ENCODE measurements around the gene POU2AF2.
"Not testable (repeated sequence)": the region's sequence is repeated elsewhere in the genome, so short reads cannot be mapped to it uniquely, and the experiment has no call there.

POU2AF2 gene

DNA sequence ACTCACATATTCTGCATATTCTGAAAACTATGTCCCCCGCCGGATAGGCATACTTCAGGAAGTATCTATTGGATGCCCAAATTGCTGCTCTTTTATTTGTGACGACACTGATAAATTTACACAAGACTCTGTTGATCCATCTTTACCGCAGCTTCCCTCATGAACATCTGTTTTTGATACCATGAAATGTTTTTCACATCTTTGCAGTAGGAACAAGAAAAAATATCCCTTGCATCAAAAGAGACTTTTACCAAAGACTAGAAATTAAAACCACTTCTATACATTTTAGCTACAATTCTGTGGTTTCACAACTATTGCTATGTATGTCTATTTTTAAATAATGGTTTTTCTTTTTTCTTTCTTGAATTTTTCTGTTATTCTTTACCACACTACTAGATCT, 15.3 kb downstream of the POU2AF2 start:
- no peak for DNase-seq

DNA sequence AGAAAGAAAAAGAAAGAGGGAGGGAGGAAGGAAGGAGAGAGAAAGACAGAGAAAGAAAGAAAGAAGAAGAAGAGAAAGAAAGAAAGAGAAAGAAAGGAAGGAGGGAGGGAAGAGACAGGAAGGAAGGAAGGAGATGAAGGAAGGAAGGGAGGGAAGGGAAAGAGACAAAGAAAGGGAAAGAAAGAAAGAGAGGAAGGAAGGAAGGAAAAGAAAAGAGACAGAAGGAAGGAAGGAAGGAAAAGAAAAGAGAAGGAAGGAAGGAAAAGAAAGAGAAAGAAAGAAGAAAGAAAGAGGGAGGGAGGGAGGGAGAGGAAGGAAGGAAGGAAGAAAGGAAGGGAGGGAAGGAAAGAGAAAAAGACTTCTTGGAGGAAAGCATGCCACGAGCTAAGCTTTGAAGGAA, 19.1 kb downstream of the POU2AF2 start:
- DNase-seq: no peak

DNA sequence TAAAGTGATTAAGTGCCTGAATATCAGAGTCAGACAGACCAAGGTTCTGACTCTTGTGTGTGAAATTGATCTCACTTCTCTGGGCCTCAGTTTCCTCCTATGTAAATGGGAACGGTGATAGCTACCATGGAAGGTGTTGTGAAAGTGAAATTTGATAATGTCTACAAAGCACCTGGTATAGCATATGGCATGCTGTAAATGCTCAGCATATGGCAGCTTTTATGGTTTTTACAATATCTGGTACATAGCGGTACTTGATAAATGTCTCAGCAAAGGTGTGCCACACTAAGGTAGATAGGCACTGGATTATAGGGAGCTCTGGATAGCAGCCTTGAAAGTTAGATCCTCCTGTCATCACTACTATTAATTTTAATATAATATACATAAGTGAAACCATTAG, 19.9 kb downstream of the POU2AF2 start:
- no peak for DNase-seq

DNA sequence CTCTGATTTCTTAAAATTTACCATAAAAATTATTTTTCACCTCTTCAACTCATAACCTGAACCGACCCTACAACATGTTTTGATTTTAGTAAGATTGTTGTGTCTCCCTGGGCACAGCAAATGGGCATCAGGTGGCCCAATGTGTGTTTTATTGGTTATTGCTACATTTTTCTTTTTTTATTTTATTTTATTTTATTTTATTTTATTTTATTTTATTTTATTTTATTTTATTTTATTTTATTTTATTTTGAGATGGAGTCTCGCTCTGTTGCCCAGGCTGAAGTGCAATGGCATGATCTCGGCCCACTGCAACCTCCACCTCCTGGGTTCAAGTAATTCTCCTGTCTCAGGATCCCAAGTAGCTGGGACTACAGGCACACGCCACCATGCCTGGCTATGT, 22.8 kb downstream of the POU2AF2 start:
- not testable (repeated sequence) for DNase-seq

DNA sequence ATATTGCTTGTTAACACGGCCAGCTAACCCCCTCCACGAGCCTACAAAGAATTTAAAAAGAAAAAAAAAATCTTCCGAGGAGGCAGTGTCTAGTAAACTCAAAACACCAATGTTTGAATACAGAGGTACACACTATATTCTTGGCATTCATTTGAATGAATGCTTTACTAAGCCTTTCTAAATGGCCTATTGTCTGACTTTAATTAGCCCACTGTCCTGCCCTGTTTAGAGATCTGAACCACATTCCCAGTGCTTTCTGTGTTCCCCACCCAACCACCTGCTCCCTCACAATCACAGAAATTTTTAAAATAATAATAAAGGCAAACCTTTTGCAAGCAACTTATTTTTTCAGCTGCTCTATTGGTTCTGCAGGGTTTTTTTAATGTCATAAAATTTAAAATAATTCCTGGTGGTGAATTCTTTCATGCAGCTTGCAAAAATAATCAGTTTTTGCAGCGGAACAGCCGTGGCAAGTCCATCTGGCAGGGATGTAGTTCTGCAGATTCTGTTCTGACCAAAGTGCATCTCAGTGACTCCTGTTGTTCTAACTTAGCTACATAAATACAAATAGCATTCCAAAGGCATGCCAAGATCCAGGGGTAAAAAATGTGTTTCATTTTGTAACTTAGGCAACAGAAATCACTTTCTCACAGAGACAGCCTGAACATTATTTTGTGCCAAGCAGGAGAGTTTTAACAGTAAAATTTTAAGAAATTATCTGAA, 23.8 kb downstream of the POU2AF2 start:
- DNase-seq: no peak

DNA sequence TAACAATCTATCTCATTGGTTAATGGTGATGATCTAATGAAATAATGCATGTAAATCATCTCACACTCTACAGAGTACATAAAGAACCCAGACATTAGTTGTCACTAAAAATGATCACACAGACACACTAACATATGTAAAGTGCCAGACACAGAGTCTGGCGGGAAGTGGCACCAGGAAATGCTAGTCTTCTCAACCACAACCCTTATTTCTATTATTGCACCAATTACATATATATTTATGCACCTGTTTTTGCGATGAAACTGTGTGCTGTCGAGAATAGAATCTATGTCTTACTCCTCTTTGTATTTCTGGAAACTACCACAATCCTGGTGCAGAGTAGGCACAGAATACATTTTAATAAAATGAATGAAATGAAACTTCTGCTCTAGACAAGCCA, 26.9 kb downstream of the POU2AF2 start:
- DNase-seq: no peak

DNA sequence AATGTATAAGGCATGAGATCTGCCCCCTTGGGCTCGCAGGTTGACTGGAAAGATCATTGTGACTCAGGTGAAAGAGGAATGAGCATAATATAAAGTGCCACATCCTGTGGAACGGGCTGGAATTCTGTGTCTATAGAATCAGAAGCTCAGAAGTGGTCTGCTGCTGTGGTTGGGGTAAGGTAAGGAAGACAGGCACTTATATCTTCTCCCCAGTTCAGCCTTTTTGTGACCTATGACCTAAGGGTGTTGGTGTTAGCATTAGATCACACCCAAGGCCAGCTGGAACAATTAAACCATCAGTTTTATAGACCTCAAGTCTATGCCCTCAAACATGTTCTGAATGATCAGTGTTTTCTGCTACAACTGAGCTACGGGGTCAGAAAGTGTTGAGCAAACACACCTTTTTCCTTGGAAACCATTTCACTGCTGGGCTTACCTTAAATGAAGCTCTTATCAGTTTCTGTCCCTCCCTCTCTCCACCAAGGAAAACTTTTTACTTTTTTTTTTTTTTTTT, 37.1 kb downstream of the POU2AF2 start:
- no peak for DNase-seq

DNA sequence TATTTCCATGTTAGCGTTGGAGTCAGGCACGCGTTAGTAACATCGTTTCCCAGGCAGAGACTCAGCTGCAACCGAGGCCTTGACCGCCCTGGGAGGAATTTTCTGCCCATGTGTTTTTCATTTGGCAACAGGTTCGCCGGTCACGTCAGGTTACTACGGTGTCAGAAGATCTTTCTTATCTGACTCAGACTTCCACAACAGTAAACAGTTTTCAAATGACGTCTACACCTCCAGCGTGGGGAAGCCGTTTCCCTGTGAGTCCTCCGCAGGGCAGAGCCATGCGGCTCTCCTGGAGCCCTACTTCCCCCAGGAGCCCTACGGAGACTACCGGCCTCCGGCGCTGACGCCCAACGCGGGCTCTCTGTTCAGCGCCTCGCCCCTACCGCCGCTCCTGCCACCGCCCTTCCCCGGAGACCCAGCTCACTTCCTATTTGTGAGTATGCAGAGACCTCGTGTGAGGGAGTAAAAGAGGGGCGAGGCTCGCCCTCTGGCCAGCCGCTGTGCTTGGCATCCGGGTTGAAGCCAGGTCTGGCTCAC, 38.5 kb downstream of the POU2AF2 start:
- no peak for DNase-seq

DNA sequence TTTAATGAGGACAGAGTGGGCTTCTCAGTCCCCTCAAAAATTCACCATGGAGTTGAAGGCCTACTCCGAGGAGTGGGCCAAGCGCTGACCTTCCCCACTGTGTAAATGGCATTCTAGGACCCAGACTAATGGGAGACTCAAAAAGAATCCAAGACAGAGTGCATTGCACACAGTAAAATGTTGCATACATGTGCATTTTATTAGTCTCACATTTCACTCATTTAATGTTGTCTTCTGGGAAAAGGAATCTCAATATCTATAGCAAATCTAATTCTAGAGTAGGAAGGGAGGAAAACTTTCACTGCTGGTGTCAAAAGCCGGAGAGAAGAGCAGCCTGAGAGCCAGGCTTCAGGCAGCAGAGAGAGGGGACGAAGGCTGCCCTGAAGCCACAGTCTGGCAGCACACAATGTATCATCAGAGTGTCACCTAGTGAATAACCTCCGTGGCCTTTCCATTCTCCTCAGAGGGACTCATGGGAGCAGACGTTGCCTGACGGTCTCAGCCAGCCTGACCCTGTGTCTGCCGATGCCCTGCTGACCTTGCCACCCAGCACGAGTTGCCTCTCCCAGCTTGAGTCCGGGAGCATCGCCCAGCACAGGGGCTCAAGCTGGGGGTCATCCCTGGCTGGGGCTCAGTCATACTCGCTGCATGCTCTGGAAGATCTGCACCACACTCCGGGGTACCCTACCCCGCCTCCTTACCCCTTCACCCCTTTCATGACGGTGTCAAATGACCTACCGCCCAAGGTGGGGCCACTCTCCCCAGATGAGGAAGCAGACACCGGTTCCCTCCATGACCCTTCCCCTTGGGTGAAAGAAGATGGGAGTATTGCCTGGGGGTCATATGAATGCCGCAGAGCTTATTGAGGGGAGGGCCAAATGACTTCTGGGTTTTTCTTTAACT, 39.9 kb downstream of the POU2AF2 start:
- no peak for DNase-seq

DNA sequence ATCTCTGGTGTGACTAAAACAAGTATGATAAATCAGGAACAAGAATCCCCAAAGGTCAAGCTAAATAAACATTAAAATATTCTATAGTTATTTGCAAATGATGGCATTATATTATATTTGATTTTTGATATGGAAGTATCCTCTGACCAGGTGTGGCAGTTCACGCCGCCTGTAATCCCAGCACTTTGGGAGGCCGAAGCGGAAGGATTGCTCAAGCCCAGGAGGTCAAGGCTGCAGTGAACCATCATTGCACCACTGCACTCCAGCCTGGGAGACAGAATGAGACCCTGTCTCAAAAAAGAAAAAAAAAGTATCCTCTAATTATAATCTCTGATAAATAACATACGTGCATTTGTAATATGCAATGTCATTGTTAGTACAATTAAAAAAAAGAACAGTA, 46.2 kb downstream of the POU2AF2 start:
- no peak for DNase-seq

DNA sequence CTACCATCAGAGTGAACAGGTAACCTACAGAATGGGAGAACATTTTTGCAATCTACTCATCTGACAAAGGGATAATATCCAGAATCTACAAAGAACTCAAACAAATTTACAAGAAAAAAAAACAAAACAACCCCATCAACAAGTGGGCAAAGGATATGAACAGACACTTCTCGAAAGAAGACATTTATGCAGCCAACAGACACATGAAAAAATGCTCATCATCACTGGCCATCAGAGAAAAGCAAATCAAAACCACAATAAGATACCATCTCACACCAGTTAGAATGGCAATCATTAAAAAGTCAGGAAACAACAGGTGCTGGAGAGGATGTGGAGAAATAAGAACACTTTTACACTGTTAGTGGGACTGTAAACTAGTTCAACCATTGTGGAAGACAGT, 46.9 kb downstream of the POU2AF2 start:
- DNase-seq: not testable (repeated sequence)

DNA sequence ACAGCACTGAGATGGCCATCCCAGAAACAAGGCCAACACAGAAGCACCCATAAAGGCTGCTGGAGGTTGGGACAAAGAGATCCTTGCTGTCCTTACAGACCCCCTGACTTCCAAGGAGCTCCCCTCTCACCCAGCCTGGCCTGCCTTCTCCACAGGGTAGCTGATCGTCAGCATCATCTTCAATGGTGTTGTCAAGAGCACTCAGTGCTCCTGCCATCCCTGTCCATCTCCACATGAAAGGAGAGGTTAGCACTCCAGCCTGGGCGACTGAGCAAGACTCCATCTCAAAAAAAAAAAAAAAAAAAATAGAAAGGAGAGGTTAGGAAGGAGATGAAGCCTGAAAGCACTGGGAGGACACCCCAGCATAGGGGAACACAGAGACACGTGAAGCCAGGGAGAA, 50.7 kb downstream of the POU2AF2 start:
- no peak for DNase-seq

DNA sequence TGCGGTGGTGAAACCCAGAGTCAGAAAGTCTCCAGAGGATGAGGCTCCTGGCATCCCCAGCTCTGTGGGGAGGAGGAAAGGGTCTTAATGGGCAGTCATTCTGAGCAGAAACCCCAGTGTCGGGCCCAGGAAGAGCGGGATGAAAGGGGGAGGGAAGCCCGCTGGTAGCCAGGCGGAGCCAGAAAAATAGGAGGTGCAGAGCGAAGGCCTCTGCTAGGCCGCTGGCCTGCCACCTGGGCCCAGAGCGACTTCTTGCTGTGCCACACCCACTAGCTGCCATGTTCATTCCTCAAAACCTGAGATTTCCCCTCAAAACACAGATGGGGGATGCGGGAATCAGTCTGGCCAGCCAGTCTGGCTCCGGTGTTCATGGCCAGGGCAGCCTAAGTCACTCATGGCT, 52.2 kb downstream of the POU2AF2 start:
- no peak for DNase-seq

DNA sequence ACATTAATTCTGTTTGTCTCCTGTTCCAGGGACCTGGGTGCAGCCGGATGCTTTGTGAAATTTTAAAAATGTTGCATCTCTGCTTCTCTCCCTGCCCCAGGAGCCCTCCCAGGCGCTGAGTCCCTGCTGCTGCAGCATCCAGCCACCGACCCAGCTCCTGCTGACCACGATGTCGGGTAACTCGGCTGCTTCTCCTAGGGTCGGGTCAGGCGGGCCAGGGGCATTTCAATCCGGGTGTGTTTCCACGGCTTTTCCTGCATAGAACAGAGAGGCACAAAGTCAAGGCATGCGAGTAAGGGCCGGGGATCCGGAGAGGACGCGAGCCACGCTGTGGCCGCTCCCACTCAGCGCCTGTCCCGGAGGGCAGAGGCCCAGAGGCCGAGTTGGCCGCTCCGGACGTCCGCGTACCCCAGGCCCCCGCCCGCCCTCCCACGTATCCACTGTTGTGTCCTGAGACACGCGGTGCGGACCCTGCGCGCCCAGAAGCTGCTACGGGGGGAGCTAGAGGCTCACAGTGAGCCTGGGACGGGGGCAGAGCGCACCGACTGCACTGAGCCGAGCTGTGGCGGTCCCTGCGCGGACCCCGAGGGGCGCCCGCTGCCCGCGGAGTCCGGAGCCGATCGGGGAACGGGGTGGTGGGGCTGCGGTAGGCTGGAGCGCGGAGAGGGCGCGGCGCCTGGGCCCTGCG, 53.0 kb downstream of the POU2AF2 start, which contains the start of gene POU2AF3:
Gene POU2AF3 (plus strand): TSS at position 134 of the 688 bp plus-strand sequence. CDS start 36 bp downstream, at position 170.
- no peak for DNase-seq

DNA sequence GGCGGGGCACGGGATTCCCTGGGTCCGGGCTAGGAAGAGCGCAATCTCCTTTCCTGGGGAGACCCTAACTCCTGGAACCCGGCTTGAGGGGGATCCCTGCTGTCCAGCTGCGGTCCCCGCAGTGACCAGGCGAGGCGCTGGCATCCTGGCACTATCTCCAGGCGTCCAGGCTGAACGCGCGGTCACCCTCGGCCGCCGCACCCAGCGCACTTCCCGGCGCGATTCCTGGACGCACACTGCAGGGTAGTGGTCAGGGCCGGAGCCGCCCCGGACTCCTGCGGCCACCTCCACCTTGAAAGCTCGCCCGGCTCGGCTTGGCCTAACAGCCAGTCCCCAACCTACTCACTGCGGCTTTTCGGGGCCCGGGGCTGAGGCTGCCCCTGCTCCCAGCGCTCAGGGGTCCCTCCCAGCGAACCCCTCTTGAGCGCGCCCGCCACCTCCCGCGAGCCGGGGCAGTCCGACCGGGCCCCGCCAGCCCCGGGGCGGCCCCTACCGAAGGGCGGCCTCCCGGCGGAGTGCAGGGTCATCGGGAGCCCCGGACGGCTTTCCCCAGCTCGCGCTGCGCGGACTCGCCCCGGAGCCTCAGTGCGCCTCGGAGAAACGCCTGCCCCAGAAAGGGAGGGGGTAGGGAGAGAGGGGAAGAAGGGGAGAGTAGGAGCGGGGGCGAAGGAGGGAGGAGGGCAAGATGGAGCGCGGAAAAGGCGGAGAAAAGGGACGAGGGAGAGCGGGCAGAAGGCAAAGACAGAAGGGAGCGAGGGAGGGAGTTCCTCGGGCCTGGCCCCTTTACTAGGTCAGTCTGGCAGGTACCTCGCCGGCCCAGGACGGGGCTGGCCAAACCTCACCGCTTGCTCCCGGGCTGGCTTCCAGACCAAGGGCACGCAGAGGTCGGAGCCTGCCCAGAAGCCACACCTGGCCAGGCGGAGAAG, 53.8 kb downstream of the POU2AF2 start:
- no peak for DNase-seq

DNA sequence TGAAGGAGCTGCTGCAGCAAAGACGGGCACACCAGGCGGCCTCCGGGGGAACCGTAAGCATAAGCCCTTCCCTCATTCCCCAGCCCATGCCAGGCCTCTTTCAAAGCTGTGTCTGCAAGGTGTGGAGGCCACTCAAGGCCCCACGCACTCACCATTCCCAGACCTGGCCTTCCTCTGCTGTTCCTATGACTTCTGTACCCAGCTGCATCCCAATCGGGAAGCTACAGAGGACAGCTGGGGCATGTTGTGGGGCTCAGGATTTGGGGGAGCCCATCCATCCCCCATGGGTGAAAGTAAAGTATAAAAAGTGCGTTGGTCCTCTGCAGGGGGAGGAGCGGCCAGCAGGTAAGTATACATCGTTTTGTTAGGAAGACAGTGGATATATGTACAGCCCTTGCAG, 55.0 kb downstream of the POU2AF2 start:
- no peak for DNase-seq

DNA sequence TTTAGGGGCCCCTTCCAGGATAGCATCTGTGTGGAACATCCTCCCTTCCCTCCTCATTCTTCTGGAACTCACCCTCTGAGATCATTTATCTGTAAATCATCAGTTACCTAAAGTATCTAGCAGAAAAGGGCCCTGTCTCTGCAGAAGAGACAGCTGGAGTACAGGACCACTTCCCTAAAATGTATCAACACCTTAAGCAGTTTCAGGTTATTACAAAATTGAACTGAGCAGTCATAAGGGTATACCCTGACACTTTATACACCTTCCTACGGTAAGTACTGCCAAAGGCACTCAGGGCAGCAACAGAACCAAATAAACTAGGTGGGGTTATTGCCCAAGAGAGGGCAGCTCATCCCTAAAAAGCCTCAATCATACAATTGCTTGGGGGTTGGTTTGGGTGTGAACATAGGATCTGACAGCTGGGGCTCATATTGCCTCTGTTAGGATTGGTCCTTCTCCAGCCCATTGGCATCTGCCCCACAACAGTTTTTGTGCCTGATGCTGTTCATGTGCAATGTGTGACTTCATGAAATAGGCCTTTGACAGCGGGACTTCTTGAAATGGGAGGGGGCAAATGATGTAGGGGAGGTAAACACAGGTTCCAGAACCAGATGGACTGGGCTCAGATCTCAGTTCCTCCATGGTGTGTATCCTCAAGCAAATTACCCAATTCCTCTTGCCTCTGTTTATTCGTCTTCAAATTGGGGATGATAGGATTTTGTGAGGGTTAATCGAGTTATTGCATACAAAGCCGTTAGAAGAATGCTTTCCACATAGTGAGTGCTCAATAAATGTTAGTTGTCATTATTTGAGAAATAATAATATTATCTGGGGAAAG, 55.7 kb downstream of the POU2AF2 start:
- no peak for DNase-seq

DNA sequence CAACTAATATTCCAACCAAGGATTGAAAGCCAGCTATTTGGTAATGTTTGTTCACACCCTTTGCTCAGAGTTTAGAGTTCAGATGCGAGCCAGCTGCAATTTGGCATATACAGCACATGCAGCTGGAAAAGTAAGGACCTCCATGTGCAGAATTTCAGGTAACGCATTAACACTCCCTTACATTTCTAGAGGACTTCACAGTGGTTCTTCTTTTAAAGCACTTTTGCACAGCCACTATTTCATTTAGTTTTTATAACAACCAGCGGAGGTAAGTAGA, 56.3 kb downstream of the POU2AF2 start:
- no peak for DNase-seq

DNA sequence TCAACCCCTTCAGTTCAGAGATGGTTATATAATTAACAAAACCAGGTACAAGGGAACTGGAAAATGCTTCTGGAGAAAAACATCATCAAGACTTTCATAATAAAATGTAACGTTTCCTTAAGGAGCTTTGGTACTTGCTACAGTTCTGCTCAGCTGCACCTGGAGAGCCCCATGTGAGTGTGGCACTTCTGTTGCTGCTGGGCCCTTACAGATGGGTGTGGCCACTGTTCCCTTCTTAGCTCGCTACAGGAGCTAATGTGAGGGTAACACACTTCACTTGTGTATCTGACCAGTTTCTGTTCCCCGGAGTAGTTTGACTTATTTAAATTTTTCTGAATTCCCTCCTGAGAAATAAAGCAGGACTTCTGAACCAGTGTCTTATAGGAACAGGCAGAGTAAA, 56.8 kb downstream of the POU2AF2 start:
- no peak for DNase-seq

DNA sequence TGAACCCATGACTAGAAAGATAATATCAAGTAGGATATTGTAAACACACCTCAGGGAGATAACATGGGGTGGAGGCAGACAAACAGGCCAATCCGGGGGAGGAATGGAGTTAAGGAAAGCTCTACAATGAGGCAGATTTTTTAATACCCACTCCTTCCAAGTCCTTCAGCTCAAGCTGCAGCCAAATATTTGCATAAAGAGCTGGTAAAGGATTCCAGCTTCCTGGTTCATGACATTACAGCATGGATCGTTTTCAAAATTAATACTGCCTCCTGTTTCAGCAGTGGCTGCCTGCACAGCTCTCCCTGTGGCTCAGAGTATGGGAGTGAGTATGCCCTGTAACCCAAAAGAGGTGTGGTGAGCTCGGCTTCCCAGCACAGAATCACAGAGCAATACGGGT, 57.9 kb downstream of the POU2AF2 start:
- DNase-seq: no peak

DNA sequence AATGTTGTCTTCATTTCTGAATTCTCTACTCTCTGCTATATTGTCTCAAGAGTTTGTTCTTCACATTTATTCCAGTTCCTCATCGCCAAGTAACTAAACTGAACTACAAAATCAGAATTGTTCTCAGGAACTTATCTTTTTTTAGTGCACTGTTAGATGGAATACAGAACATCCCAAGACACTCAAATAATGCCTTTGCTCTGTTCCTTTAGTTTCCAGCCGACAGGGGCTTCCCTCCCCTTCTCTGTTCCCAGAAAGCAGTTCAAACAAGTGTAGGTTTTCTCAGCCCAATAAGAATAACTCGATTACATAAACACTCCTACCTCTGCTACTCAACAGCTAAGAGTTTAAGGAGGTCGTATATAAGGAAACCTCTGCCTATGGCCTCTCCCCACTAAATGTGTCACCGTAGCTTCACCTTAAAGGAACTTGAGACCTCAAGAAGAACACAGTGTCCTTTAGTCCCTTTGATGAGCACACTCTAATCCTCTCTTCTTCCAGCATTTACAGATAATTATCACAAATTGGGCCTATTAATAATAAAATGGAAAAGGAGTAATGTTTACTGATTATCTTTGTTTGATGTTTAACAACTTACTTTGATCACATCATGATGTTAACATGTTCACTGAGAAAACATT, 59.8 kb downstream of the POU2AF2 start:
- DNase-seq: no peak

All from CD4-positive, alpha-beta T cell treated with Interleukin-17A for 4 hours (primary cell).